GM23248 (cell line): ENCODE results near the gene NOL6. TPM values are rescaled to one million over a fixed set of nuclear protein-coding genes. Genes with fewer than 3 reads are reported as not detected.
"Not testable (repeated sequence)": the region's sequence is repeated elsewhere in the genome, so short reads cannot be mapped to it uniquely, and the experiment has no call there.

ENCODE experiments used
- DNase-seq: peaks from one replicate; pipeline ENCODE4 v3.0.0-alpha.2; 2015
- H2AFZ ChIP-seq: fragments of 200-600 bp; sonication (generic); 2 replicates; pipeline ENCODE4 v1.6.1; 2016; ENCODE audit warnings: antibody characterized with exemption
- H3F3A ChIP-seq: fragments of 200-600 bp; sonication (generic); 2 replicates; pipeline ENCODE4 v1.6.1; 2016; ENCODE audit warnings: mild to moderate bottlenecking, antibody characterized with exemption, mixed run types; ENCODE audit not compliant: insufficient read depth
- H3K27ac ChIP-seq: fragments of 200-600 bp; sonication (generic); 2 replicates; pipeline ENCODE4 v1.5.1; 2016; ENCODE audit warnings: mild to moderate bottlenecking
- H3K27me3 ChIP-seq: fragments of 200-600 bp; sonication (generic); replicated peaks from 2 replicates; pipeline ENCODE4 v1.6.1; 2016; ENCODE audit warnings: mild to moderate bottlenecking; ENCODE audit not compliant: insufficient read depth
- H3K36me3 ChIP-seq: fragments of 200-600 bp; sonication (generic); 2 replicates; pipeline ENCODE4 v1.6.1; 2016; ENCODE audit warnings: low read depth, mild to moderate bottlenecking
- H3K4me1 ChIP-seq: fragments of 200-600 bp; sonication (generic); 2 replicates; pipeline ENCODE4 v1.6.1; 2016; ENCODE audit warnings: mild to moderate bottlenecking; ENCODE audit not compliant: insufficient read depth
- H3K4me2 ChIP-seq: fragments of 200-600 bp; sonication (generic); one replicate; pipeline ENCODE4 v1.6.1; 2016; ENCODE audit warnings: mild to moderate bottlenecking; ENCODE audit not compliant: unreplicated experiment
- H3K4me3 ChIP-seq: fragments of 200-600 bp; sonication (generic); 2 replicates; pipeline ENCODE4 v1.5.1; 2016; ENCODE audit warnings: mild to moderate bottlenecking
- H3K79me2 ChIP-seq: fragments of 200-600 bp; sonication (generic); 2 replicates; pipeline ENCODE4 v1.6.1; 2016; ENCODE audit warnings: mild to moderate bottlenecking; ENCODE audit not compliant: insufficient read depth
- H3K9ac ChIP-seq: fragments of 200-600 bp; sonication (generic); 2 replicates; pipeline ENCODE4 v1.6.1; 2016; ENCODE audit warnings: mild to moderate bottlenecking
- H3K9me2 ChIP-seq: fragments of 200-600 bp; sonication (generic); 2 replicates; pipeline ENCODE4 v1.6.1; 2016; ENCODE audit warnings: mixed run types, mild to moderate bottlenecking, moderate library complexity; ENCODE audit not compliant: insufficient read depth
- H3K9me3 ChIP-seq: fragments of 200-600 bp; sonication (generic); one replicate; pipeline ENCODE4 v1.6.1; 2017; ENCODE audit warnings: low read depth
- H4K20me1 ChIP-seq: fragments of 200-600 bp; sonication (generic); 2 replicates; pipeline ENCODE4 v1.6.0; 2016; ENCODE audit not compliant: insufficient read depth
- EZH2 ChIP-seq: fragments of 200-600 bp; sonication (generic); IDR thresholded peaks from 2 replicates; pipeline ENCODE4 v1.6.1; 2018; ENCODE audit warnings: antibody characterized with exemption, mild to moderate bottlenecking; ENCODE audit not compliant: insufficient read depth, poor library complexity, severe bottlenecking
- EZH2phosphoT487 ChIP-seq: fragments of 200-600 bp; sonication (generic); IDR thresholded peaks from 2 replicates; pipeline ENCODE4 v1.6.1; 2018; ENCODE audit warnings: antibody characterized with exemption, moderate library complexity, mild to moderate bottlenecking, low read depth; ENCODE audit not compliant: insufficient read depth
- WGBS, 2 experiments: methylation state at CpG; one replicate each; pipeline ENCODE4 v1.1.6; 2015 to 2017; ENCODE audit warnings: low lambda C conversion rate in 2 of 2, low coverage in 1 of 2; ENCODE audit errors: missing lambda C conversion rate in 2 of 2; 5-methylcytosine and 5-hydroxymethylcytosine counted together
- in situ Hi-C: fragments of 300-500 bp; cut with MboI; formaldehyde crosslinking; loops from 2 replicates; pipeline ENCODE4 v1.15.0; 2020
- polyA plus RNA-seq: library from polyadenylated mRNA; unstranded; fragments of >200 nt; fragmentation: Nextera tagmentation; extraction: Ambion mirVana; gene quantifications from 2 replicates; pipeline ENCODE4 v1.2.1, GENCODE V29; 2016
- total RNA-seq: library from RNA; depleted of rRNA; stranded (reverse); fragments of >200 nt; shearing (Covaris generic); gene quantifications from 2 replicates; pipeline ENCODE4 v1.2.3, GENCODE V29; 2014

The NOL6 gene
- total and polyA plus RNA-seq, 2 experiments from 2014 or later: 18.0 to 31.2 TPM

- Histone ChIP-seq H3K9me3 (no peaks in the 10 kb centered on the region), H3F3A (peaks cover 10% of the 10 kb centered on the region; the same call in 1 of the 2 replicates), H3K79me2 (no peaks in the 10 kb centered on the region), H3K4me1 (peaks cover 6% of the 10 kb centered on the region), H3K4me3 (no peak overlapping the region), H3K9me2 (no peaks in the 10 kb centered on the region), H2AFZ (no peak overlapping the region), H3K27ac (peak overlapping the region; percentile 66), H3K4me2 (no peak overlapping the region), H4K20me1 (no peaks in the 10 kb centered on the region), H3K36me3 (no peaks in the 10 kb centered on the region), H3K9ac (peak overlapping the region; percentile 40; the same call in 1 of the 2 replicates), H3K27me3 (no peaks in the 10 kb centered on the region)
- peak; percentile 82 for DNase-seq
- WGBS, 2 experiments: 62 to 69% methylated on average over 2 of the region's 2 CpGs
- in situ Hi-C loops: no loop called here
- no peak for TF ChIP-seq EZH2phosphoT487
- no peak for TF ChIP-seq EZH2
Observed at GRCh38 chr9:33517373-33517772, 43.6 kb upstream of the NOL6 start.

GRCh38 chr9:33516397-33516796, 42.7 kb upstream of the NOL6 start:
- H4K20me1 ChIP-seq, H3K9me2 ChIP-seq, H3K79me2 ChIP-seq, H3K4me3 ChIP-seq, H3K36me3 ChIP-seq, H3F3A ChIP-seq, DNase-seq, H2AFZ ChIP-seq, H3K4me1 ChIP-seq, H3K27me3 ChIP-seq, in situ Hi-C loops, H3K4me2 ChIP-seq, H3K9ac ChIP-seq, H3K27ac ChIP-seq, H3K9me3 ChIP-seq: not testable (repeated sequence)
- 95 to 100% methylated on average over 1 of the region's 1 CpG for WGBS, 2 experiments

- H2AFZ ChIP-seq, H3K9ac ChIP-seq, H3F3A ChIP-seq, in situ Hi-C loops, H4K20me1 ChIP-seq, H3K9me2 ChIP-seq, H3K9me3 ChIP-seq, H3K79me2 ChIP-seq, H3K36me3 ChIP-seq, H3K4me1 ChIP-seq, H3K4me2 ChIP-seq, H3K4me3 ChIP-seq, DNase-seq, H3K27ac ChIP-seq, H3K27me3 ChIP-seq: not testable (repeated sequence)
- 5 to 23% methylated on average over 2 of the region's 2 CpGs for WGBS, 2 experiments
Observed at GRCh38 chr9:33515342-33515995, 41.7 kb upstream of the NOL6 start.

GRCh38 chr9:33512535-33512934, 38.8 kb upstream of the NOL6 start:
- H3K9me2 ChIP-seq, H3K36me3 ChIP-seq, H3K9ac ChIP-seq, H3F3A ChIP-seq, H2AFZ ChIP-seq, H3K9me3 ChIP-seq, H3K27me3 ChIP-seq, H4K20me1 ChIP-seq, in situ Hi-C loops, H3K27ac ChIP-seq, H3K4me2 ChIP-seq, H3K4me3 ChIP-seq: not testable (repeated sequence)
- DNase-seq: peak; percentile 47
- WGBS, 2 experiments: 81 to 83% methylated on average over 2 of the region's 2 CpGs
- peaks cover 20% of the 10 kb centered on the region for H3K4me1 ChIP-seq
- 0 out of 2 replicates have a peak, but pooled peaks cover 13% of the 10 kb centered on the region for H3K79me2 ChIP-seq

- WGBS, 2 experiments: 0% methylated on average over 3 to 8 of the region's 8 CpGs
- H4K20me1 ChIP-seq, H3K27me3 ChIP-seq, H3K9me3 ChIP-seq, H3K36me3 ChIP-seq, in situ Hi-C loops, DNase-seq, H3K9me2 ChIP-seq: not testable (repeated sequence)
- peak overlapping the region; percentile 86 for H3K4me2 ChIP-seq
- peak overlapping the region; percentile 97 for H3K9ac ChIP-seq
- peaks cover 16% of the 10 kb centered on the region for H3F3A ChIP-seq
- peaks cover 31% of the 10 kb centered on the region for H3K4me1 ChIP-seq
- H2AFZ ChIP-seq: peak overlapping the region; percentile 87
- H3K79me2 ChIP-seq: 0 out of 2 replicates have a peak, but pooled peaks cover 13% of the 10 kb centered on the region
- H3K4me3 ChIP-seq: peak overlapping the region; percentile 82
- H3K27ac ChIP-seq: peak overlapping the region; percentile 97
Observed at GRCh38 chr9:33511184-33511517, 37.4 kb upstream of the NOL6 start.
